ENCODE measurements around the gene AOC2. TPM values are rescaled to one million over a fixed set of nuclear protein-coding genes. Genes with fewer than 3 reads are reported as not detected.

The AOC2 gene
- total and polyA plus RNA-seq, 2 of the 13 experiments (the other 11 are each of a cell fraction or from before 2014, with no cell fraction given), result 1.2 to 3.3 TPM

DNA sequence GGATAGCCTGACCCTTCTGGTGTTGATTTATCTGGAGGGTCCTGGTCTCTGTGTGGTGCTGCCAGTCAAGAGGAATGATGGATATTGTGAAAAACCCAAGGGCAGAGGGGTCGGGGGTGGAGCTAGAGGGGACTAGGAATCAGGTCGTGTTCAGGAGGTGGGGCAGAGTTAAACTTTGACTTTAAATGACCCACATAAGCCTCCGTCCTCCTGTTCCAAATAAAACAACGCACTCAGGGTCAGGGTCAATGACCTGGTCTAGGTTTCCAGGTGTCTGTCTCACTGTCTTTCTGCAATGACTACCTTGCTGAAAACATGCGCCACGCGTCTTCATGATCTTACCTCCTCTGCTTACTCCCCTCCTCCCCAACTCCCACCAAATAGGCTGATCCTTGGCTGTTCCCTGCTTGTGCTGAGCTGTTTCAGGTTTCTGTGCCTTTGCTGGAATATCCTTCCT lies 21.3 kb downstream of the AOC2 start (continued):
- TF ChIP-seq ONECUT2 (CRISPR knock-in tag; IDR thresholded peaks at IDR 0.05) (no peak), MAFK (conservative IDR thresholded peaks at IDR 0.05 in 1 of 2, IDR thresholded peaks at IDR 0.05 in 1 of 2; ENCODE audit: low read length in 2 of 2) (no peak), MYNN (CRISPR knock-in tag; IDR thresholded peaks at IDR 0.05; ENCODE audit: low read depth) (no peak), ZNF253 (CRISPR knock-in tag; IDR thresholded peaks at IDR 0.05; ENCODE audit: borderline replicate concordance) (no peak), TOE1 (CRISPR knock-in tag; IDR thresholded peaks at IDR 0.05) (no peak), ZNF256 (CRISPR knock-in tag; conservative IDR thresholded peaks at IDR 0.05) (no peak), ZFY (CRISPR knock-in tag; IDR thresholded peaks at IDR 0.05) (no peak), AHR (CRISPR knock-in tag; IDR thresholded peaks at IDR 0.05) (no peak), SP4 (CRISPR knock-in tag; IDR thresholded peaks at IDR 0.05) (peak; percentile 35; the same call in 1 of the 2 replicates), MIXL1 (CRISPR knock-in tag; IDR thresholded peaks at IDR 0.05) (no peak), MAF1 (CRISPR knock-in tag; IDR thresholded peaks at IDR 0.05; ENCODE audit: borderline replicate concordance) (no peak), TRIM22 (IDR thresholded peaks at IDR 0.05) (no peak), ZNF773 (CRISPR knock-in tag; IDR thresholded peaks at IDR 0.05; ENCODE audit: borderline replicate concordance) (no peak), ZSCAN31 (CRISPR knock-in tag; IDR thresholded peaks at IDR 0.05; ENCODE audit: low read depth) (peak; percentile 59; the same call in 1 of the 2 replicates), FOXK1 (CRISPR knock-in tag; IDR thresholded peaks at IDR 0.05; ENCODE audit: borderline replicate concordance, low read depth) (peak; percentile 77; the same call in 1 of the 2 replicates), ETS1 (CRISPR knock-in tag; IDR thresholded peaks at IDR 0.05) (no peak), GTF3A (CRISPR knock-in tag; conservative IDR thresholded peaks at IDR 0.05) (no peak), ZNF501 (CRISPR knock-in tag; IDR thresholded peaks at IDR 0.05) (no peak), ZNF878 (CRISPR knock-in tag; IDR thresholded peaks at IDR 0.05) (peak; percentile 60; the same call in 1 of the 2 replicates), MZF1 (CRISPR knock-in tag; IDR thresholded peaks at IDR 0.05; ENCODE audit: borderline replicate concordance) (no peak), BRCA1 (CRISPR knock-in tag; IDR thresholded peaks at IDR 0.05) (no peak), ZNF3 (CRISPR knock-in tag; IDR thresholded peaks at IDR 0.05) (no peak), HOXD1 (CRISPR knock-in tag; IDR thresholded peaks at IDR 0.05) (no peak)
- TF ChIP-seq, protein P1, sequence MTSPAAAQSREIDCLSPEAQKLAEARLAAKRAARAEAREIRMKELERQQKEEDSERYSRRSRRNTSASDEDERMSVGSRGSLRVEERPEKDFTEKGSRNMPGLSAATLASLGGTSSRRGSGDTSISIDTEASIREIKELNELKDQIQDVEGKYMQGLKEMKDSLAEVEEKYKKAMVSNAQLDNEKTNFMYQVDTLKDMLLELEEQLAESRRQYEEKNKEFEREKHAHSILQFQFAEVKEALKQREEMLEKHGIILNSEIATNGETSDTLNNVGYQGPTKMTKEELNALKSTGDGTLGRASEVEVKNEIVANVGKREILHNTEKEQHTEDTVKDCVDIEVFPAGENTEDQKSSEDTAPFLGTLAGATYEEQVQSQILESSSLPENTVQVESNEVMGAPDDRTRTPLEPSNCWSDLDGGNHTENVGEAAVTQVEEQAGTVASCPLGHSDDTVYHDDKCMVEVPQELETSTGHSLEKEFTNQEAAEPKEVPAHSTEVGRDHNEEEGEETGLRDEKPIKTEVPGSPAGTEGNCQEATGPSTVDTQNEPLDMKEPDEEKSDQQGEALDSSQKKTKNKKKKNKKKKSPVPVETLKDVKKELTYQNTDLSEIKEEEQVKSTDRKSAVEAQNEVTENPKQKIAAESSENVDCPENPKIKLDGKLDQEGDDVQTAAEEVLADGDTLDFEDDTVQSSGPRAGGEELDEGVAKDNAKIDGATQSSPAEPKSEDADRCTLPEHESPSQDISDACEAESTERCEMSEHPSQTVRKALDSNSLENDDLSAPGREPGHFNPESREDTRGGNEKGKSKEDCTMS (CRISPR knock-in tag; conservative IDR thresholded peaks at IDR 0.05), result no peak
- TF ChIP-seq, protein P2, sequence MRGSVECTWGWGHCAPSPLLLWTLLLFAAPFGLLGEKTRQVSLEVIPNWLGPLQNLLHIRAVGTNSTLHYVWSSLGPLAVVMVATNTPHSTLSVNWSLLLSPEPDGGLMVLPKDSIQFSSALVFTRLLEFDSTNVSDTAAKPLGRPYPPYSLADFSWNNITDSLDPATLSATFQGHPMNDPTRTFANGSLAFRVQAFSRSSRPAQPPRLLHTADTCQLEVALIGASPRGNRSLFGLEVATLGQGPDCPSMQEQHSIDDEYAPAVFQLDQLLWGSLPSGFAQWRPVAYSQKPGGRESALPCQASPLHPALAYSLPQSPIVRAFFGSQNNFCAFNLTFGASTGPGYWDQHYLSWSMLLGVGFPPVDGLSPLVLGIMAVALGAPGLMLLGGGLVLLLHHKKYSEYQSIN (CRISPR knock-in tag; IDR thresholded peaks at IDR 0.05; ENCODE audit: borderline replicate concordance), result no peak
- TF ChIP-seq, protein P3, sequence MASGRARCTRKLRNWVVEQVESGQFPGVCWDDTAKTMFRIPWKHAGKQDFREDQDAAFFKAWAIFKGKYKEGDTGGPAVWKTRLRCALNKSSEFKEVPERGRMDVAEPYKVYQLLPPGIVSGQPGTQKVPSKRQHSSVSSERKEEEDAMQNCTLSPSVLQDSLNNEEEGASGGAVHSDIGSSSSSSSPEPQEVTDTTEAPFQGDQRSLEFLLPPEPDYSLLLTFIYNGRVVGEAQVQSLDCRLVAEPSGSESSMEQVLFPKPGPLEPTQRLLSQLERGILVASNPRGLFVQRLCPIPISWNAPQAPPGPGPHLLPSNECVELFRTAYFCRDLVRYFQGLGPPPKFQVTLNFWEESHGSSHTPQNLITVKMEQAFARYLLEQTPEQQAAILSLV (CRISPR knock-in tag; IDR thresholded peaks at IDR 0.05; ENCODE audit: borderline replicate concordance), result no peak

All from HepG2 (cell line).